Mesendoderm (in vitro differentiated cells): Measurements from ENCODE around the gene HOXD4.

ENCODE experiments used
- DNase-seq: peaks from one replicate; pipeline ENCODE4 v3.0.0; 2013
- H2AK5ac ChIP-seq: 2 replicates; pipeline ENCODE4 v1.6.1; 2013; ENCODE audit warnings: low read length, inconsistent platforms
- H2BK120ac ChIP-seq: 2 replicates; pipeline ENCODE4 v1.6.1; 2013; ENCODE audit warnings: low read depth, mild to moderate bottlenecking, low read length, moderate library complexity, mixed read lengths
- H2BK15ac ChIP-seq: replicated peaks from 2 replicates; pipeline ENCODE4 v1.6.1; 2013; ENCODE audit warnings: low read depth, mild to moderate bottlenecking, moderate library complexity
- H2BK5ac ChIP-seq: 2 replicates; pipeline ENCODE4 v1.6.1; 2013; ENCODE audit warnings: low read length, inconsistent platforms
- H3K18ac ChIP-seq: 2 replicates; pipeline ENCODE4 v1.6.1; 2013; ENCODE audit warnings: mild to moderate bottlenecking, low read length, mixed read lengths
- H3K23ac ChIP-seq: one replicate; pipeline ENCODE4 v1.6.1; 2013; ENCODE audit warnings: low read length
- H3K27ac ChIP-seq: 2 replicates; pipeline ENCODE4 v1.5.1; 2013; ENCODE audit warnings: low read depth, mild to moderate bottlenecking, inconsistent platforms, low read length, moderate library complexity
- H3K27me3 ChIP-seq: 2 replicates; pipeline ENCODE4 v1.6.1; 2013; ENCODE audit warnings: low read length, control low read depth, mild to moderate bottlenecking, inconsistent platforms; ENCODE audit not compliant: insufficient read depth, poor library complexity
- H3K36me3 ChIP-seq: 2 replicates; pipeline ENCODE4 v1.6.1; 2013; ENCODE audit warnings: low read length, inconsistent platforms; ENCODE audit not compliant: control insufficient read depth, insufficient read depth
- H3K4ac ChIP-seq: one replicate; pipeline ENCODE4 v1.6.1; 2013; ENCODE audit warnings: low read depth, mild to moderate bottlenecking, low read length, moderate library complexity
- H3K4me1 ChIP-seq: 2 replicates; pipeline ENCODE4 v1.6.1; 2013; ENCODE audit warnings: low read depth, low read length, inconsistent platforms; ENCODE audit not compliant: control insufficient read depth
- H3K4me2 ChIP-seq: 2 replicates; pipeline ENCODE4 v1.6.1; 2013; ENCODE audit warnings: low read length
- H3K4me3 ChIP-seq: 2 replicates; pipeline ENCODE4 v1.5.1; 2013; ENCODE audit warnings: mild to moderate bottlenecking, low read length
- H3K56ac ChIP-seq: one replicate; pipeline ENCODE4 v1.6.1; 2013; ENCODE audit warnings: low read length
- H3K79me1 ChIP-seq: 2 replicates; pipeline ENCODE4 v1.6.1; 2013; ENCODE audit warnings: low read length, inconsistent platforms
- H3K79me2 ChIP-seq: 2 replicates; pipeline ENCODE4 v1.6.1; 2013; ENCODE audit warnings: mild to moderate bottlenecking, low read length; ENCODE audit not compliant: control insufficient read depth, insufficient read depth
- H3K9ac ChIP-seq: 2 replicates; pipeline ENCODE4 v1.6.1; 2013; ENCODE audit warnings: low read length, inconsistent platforms
- H4K5ac ChIP-seq: one replicate; pipeline ENCODE4 v1.6.1; 2013; ENCODE audit warnings: low read length
- H4K8ac ChIP-seq: one replicate; pipeline ENCODE4 v1.6.1; 2013; ENCODE audit warnings: low read depth, mild to moderate bottlenecking, control low read depth, low read length, moderate library complexity
- WGBS: extraction: QIAGEN DNeasy Blood & Tissue Kit; methylation state at CpG from one replicate; pipeline ENCODE4 v1.1.7; 2013; ENCODE audit warnings: low lambda C conversion rate, missing lambda C conversion rate; ENCODE audit not compliant: insufficient coverage; ENCODE audit errors: extremely low coverage; 5-methylcytosine and 5-hydroxymethylcytosine counted together

Gene HOXD4

DNA sequence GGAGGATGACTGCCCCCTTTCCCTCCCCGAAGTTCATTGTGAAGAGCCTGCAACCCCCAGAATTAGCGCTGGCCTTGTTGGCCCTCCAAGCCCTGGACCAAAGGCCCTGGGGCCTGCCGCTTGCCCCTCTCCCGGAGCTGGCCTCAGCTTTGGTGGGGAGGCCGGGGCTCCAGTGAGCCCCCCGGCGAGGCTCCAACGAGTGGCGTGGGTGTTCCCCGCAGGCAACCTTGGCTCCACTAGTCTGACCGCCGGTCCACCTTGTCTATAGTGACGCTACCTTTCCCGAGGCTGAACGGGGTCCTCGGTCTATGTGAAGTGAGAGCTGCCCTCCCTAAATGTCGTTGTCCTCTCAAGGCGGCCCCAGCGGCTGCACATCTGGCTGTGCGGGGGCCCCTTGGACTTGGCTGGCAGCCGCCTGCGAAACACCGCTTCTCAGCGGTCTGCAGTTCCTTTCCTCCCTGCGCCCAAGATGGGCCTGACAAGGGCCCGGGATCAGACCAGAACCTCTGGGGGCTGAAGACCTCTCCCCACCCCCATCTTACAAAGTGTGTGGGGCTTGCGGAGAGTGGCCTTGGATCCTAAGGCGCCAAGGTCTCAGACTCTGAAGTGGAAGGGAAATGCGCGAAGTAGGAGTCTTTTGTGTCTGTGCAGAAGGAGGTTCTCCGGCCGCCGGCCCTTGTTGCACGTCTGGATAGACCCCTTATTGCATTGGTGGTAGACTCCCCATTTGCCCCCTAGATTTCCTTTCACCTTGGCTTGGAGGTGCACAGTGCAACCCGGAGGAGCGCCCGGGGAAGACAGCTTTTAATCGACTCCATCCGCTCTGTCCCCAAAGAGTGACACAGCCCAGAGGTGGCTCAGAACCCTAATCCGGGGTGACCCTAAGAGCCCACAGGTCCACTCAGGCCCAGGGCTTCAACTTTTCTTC lies 38.7 kb upstream of the HOXD4 start:
- Histone ChIP-seq H3K36me3 (no peaks in the 10 kb centered on the region), H4K8ac (no peak overlapping the region), H2BK5ac (no peak overlapping the region), H3K9ac (no peak overlapping the region), H3K4me2 (no peak overlapping the region), H3K27ac (no peak overlapping the region), H2AK5ac (no peak overlapping the region), H3K4me3 (no peak overlapping the region), H3K27me3 (peaks cover 89% of the 10 kb centered on the region), H4K5ac (no peak overlapping the region), H3K56ac (no peak overlapping the region), H3K4ac (no peak overlapping the region), H2BK15ac (no peak overlapping the region), H3K18ac (no peak overlapping the region), H2BK120ac (no peak overlapping the region), H3K23ac (no peak overlapping the region), H3K79me1 (no peaks in the 10 kb centered on the region), H3K79me2 (no peaks in the 10 kb centered on the region), H3K4me1 (no peaks in the 10 kb centered on the region)
- DNase-seq, result no peak
- WGBS, result no CpG with 5 or more reads among the region's 40 CpGs

DNA sequence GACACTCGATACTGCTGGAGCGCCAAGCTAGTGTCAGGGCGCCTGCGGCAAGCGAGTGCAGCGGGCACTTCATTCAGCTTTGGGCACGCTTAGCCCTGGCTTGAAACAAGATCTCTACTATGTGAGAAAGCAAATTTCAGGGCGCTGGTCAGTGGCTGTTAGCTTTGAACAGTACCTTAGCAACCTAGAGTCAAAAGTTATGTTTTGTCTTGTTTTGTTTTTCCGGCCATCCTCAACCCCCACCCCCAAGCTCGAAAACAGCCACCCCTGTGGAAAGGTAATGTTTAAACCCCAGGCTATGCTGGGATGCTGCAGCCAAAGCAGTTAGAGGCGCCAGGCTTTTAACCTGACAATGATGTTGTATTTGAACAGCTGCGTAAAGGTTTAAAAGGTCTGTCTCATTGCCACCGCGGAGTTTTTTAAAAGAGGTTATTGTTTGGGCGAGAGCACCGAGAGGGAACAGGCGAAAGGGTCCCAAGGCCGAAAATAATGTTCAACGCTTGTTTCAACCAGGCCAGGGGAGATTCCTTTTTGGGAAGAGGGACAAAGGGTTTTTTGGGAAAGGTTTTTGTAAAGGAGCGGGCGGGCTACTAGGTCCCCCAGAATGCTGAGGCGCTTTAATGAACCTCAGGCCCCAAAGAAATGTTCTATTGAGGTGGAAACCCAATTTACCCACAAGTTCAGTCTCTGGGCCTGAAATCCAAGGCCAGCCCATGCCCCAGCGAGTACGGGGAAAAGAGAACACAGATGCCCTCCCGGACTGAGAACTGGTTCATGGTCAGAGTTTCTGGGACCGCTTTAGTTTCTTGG lies 37.0 kb upstream of the HOXD4 start:
- Histone ChIP-seq H3K4me3 (no peak overlapping the region), H3K27ac (no peak overlapping the region), H3K23ac (no peak overlapping the region), H3K4me1 (no peaks in the 10 kb centered on the region), H2AK5ac (no peak overlapping the region), H3K27me3 (peaks cover 87% of the 10 kb centered on the region), H3K79me2 (no peaks in the 10 kb centered on the region), H3K4me2 (no peak overlapping the region), H2BK15ac (no peak overlapping the region), H2BK120ac (no peak overlapping the region), H3K79me1 (no peaks in the 10 kb centered on the region), H4K8ac (no peak overlapping the region), H3K56ac (no peak overlapping the region), H3K9ac (no peak overlapping the region), H3K18ac (no peak overlapping the region), H4K5ac (no peak overlapping the region), H2BK5ac (no peak overlapping the region), H3K4ac (no peak overlapping the region), H3K36me3 (no peaks in the 10 kb centered on the region)
- WGBS, result no CpG with 5 or more reads among the region's 26 CpGs
- DNase-seq, result no peak

DNA sequence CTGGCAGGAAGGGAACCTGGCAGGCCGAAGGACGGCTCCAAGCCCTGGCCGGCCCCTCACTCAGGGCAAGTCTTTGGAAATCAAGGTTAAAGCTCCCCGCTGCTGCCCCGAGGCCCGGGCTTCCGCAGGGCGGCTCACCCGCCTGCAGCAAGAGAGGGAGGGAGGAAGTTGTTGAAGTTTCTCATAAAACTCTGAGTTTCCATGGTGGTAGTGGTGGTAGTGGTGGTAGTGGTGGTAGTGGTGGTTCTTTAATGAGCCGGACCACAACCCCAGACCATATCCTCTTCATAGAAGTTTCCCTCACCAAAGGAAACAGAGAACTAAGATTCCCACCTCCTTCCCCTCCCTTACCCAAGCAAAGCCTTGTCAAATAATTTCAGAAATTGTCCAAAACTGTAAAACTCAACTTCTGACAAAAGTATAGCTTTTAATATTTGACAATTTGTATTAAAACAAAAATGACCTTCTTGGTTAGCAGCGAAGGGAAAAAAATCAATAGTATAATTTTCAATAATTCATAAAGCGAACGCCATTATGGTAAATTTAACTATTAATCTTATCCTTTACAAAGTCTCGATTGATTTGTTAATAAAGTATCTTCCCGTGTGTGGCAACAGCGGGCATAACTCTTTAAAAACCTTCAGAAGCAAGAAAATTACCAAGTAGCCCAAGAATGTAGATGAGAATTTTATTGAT lies 36.3 kb upstream of the HOXD4 start:
- H3K27ac ChIP-seq, result no peak overlapping the region
- no peak overlapping the region for H3K18ac ChIP-seq
- no peak overlapping the region for H2AK5ac ChIP-seq
- no peaks in the 10 kb centered on the region for H3K4me1 ChIP-seq
- no peak overlapping the region for H3K23ac ChIP-seq
- H3K4me3 ChIP-seq, result no peak overlapping the region
- no CpG with 5 or more reads among the region's 16 CpGs for WGBS
- H2BK120ac ChIP-seq, result no peak overlapping the region
- H2BK5ac ChIP-seq, result no peak overlapping the region
- no peak overlapping the region for H3K4ac ChIP-seq
- H3K79me2 ChIP-seq, result no peaks in the 10 kb centered on the region
- H4K5ac ChIP-seq, result no peak overlapping the region
- H3K36me3 ChIP-seq, result no peaks in the 10 kb centered on the region
- no peak overlapping the region for H4K8ac ChIP-seq
- H2BK15ac ChIP-seq, result no peak overlapping the region
- DNase-seq, result no peak
- H3K27me3 ChIP-seq, result peaks cover 87% of the 10 kb centered on the region
- no peak overlapping the region for H3K4me2 ChIP-seq
- H3K56ac ChIP-seq, result no peak overlapping the region
- no peak overlapping the region for H3K9ac ChIP-seq
- H3K79me1 ChIP-seq, result no peaks in the 10 kb centered on the region

DNA sequence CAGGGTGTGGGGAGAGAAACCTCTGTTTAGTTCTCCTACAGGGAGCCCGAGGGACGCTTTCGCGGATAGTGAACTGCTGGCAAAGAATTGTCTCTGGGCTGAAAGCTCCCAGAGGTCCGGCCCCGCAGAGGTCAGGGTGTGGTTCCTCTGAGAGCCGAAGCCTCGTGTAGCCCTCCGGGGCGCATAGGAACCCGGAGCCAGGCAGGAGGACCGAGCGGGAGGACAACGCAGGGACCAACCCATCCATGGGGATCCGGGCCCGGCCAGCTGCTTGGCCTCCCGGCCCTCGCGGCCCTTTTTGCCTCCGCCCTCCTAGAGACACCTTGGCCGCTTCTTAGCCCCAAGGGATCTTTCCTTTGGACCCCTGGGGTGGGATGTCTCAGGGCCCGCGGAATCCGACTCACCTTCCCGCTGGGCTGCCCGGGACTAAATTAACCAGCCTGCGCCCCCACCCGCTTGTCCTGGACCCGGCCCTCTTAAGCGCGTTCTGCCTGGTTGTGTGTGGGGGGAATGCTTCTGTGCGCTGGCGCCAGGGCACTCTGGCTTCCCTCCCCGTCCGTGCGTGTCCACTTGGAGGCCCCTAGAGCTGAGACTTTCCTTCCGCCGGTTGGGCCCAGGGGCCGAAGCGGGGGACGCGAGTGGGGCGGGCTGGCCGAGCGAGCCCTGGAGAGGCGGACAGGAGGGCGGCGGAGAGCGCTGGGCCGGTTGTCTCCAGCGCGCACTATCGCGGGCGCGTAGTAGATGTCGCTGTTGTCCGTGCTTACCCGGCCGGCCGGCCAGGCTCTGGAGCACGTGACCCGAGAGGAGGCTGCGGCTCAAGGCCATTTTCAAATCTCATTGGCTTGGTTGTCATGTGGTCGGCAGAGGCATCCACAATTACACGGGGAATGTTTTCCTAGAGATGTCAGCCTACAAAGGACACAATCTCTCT lies 35.2 kb upstream of the HOXD4 start, which contains the start of gene HOXD10:
Gene HOXD10, plus strand, starts transcription at position 896 of the 931 bp plus-strand sequence. CDS start 56 bp downstream, outside the sequence.
- DNase-seq, result peak; percentile 88
- Histone ChIP-seq H2BK15ac (no peak within 1 kb of the TSS), H3K27ac (no peak within 1 kb of the TSS), H2BK120ac (no peak within 1 kb of the TSS), H4K8ac (no peak within 1 kb of the TSS), H3K56ac (peak within 1 kb of the TSS; percentile 53), H3K4me2 (peak within 1 kb of the TSS; percentile 18), H3K4me3 (peak within 1 kb of the TSS; percentile 3), H4K5ac (no peak within 1 kb of the TSS), H3K79me1 (no peaks in the 10 kb centered on the region), H3K36me3 (no peaks in the 10 kb centered on the region), H2BK5ac (no peak within 1 kb of the TSS), H3K27me3 (peaks cover 91% of the 10 kb centered on the region), H3K23ac (no peak within 1 kb of the TSS), H3K18ac (no peak within 1 kb of the TSS), H3K4ac (no peak within 1 kb of the TSS), H3K79me2 (no peaks in the 10 kb centered on the region), H2AK5ac (no peak within 1 kb of the TSS), H3K4me1 (no peaks in the 10 kb centered on the region), H3K9ac (no peak within 1 kb of the TSS)
- WGBS, result no CpG with 5 or more reads among the region's 66 CpGs
